ENCODE measurements around the gene MIEF1.

Gene MIEF1

GRCh38 chr22:39457198-39457555 lies 44.9 kb upstream of the MIEF1 start:
- no peak overlapping the region for H4K8ac ChIP-seq (ENCODE audit: low read depth, low read length)
- H3K9ac ChIP-seq (ENCODE audit: low read length), result peak overlapping the region; percentile 71
- peaks cover 11% of the 10 kb centered on the region for H3K4me1 ChIP-seq (ENCODE audit: control insufficient read depth, low read depth, low read length)
- no CpG with 5 or more reads among the region's 63 CpGs for WGBS (ENCODE audit: extremely low coverage, insufficient coverage, low lambda C conversion rate)
- no peak overlapping the region for H2BK15ac ChIP-seq (replicated peaks; ENCODE audit: low read depth)
- no peak overlapping the region for H3K23ac ChIP-seq (ENCODE audit: low read length)
- H2BK5ac ChIP-seq (ENCODE audit: low read length), result no peak overlapping the region
- H3K56ac ChIP-seq (ENCODE audit: low read length), result peak overlapping the region; percentile 90
- H2AK5ac ChIP-seq (ENCODE audit: low read length), result no peak overlapping the region
- H3K27me3 ChIP-seq (ENCODE audit: insufficient read depth, low read length, poor library complexity), result no peaks in the 10 kb centered on the region
- no peak overlapping the region for H4K5ac ChIP-seq (ENCODE audit: low read length)
- no peak overlapping the region for H3K4me2 ChIP-seq (ENCODE audit: low read length)
- H3K27ac ChIP-seq (ENCODE audit: low read depth, low read length), result no peak overlapping the region
- H3K4ac ChIP-seq (ENCODE audit: low read depth, low read length), result peak overlapping the region; percentile 66
- peak overlapping the region; percentile 16 for H2BK120ac ChIP-seq (ENCODE audit: low read depth, low read length)
- H3K79me2 ChIP-seq (ENCODE audit: control insufficient read depth, insufficient read depth, low read length), result peaks cover 1% of the 10 kb centered on the region
- no peaks in the 10 kb centered on the region for H3K79me1 ChIP-seq (ENCODE audit: low read length)
- peak overlapping the region; percentile 95 for H3K18ac ChIP-seq (ENCODE audit: low read length)
- H3K4me3 ChIP-seq (ENCODE audit: low read length), result no peak overlapping the region
- no peak for DNase-seq
- no peaks in the 10 kb centered on the region for H3K36me3 ChIP-seq (ENCODE audit: control insufficient read depth, insufficient read depth, low read length)

GRCh38 chr22:39457556-39458443 lies 44.3 kb upstream of the MIEF1 start:
- peak overlapping the region; percentile 95 for H3K18ac ChIP-seq (ENCODE audit: low read length)
- peak overlapping the region; percentile 79 for H3K4ac ChIP-seq (ENCODE audit: low read depth, low read length)
- DNase-seq, result no peak
- no peak overlapping the region for H2BK15ac ChIP-seq (replicated peaks; ENCODE audit: low read depth)
- H3K9ac ChIP-seq (ENCODE audit: low read length), result peak overlapping the region; percentile 71
- H4K8ac ChIP-seq (ENCODE audit: low read depth, low read length), result no peak overlapping the region
- no peak overlapping the region for H2BK5ac ChIP-seq (ENCODE audit: low read length)
- peaks cover 1% of the 10 kb centered on the region for H3K79me2 ChIP-seq (ENCODE audit: control insufficient read depth, insufficient read depth, low read length)
- peak overlapping the region; percentile 69 for H3K23ac ChIP-seq (ENCODE audit: low read length)
- no peaks in the 10 kb centered on the region for H3K79me1 ChIP-seq (ENCODE audit: low read length)
- H3K4me2 ChIP-seq (ENCODE audit: low read length), result peak overlapping the region; percentile 61
- peak overlapping the region; percentile 16 for H2BK120ac ChIP-seq (ENCODE audit: low read depth, low read length)
- H3K27ac ChIP-seq (ENCODE audit: low read depth, low read length), result no peak overlapping the region
- no CpG with 5 or more reads among the region's 83 CpGs for WGBS (ENCODE audit: extremely low coverage, insufficient coverage, low lambda C conversion rate)
- H3K36me3 ChIP-seq (ENCODE audit: control insufficient read depth, insufficient read depth, low read length), result no peaks in the 10 kb centered on the region
- no peak overlapping the region for H4K5ac ChIP-seq (ENCODE audit: low read length)
- peak overlapping the region; percentile 90 for H3K56ac ChIP-seq (ENCODE audit: low read length)
- peak overlapping the region; percentile 57 for H2AK5ac ChIP-seq (ENCODE audit: low read length)
- H3K27me3 ChIP-seq (ENCODE audit: insufficient read depth, low read length, poor library complexity), result no peaks in the 10 kb centered on the region
- H3K4me1 ChIP-seq (ENCODE audit: control insufficient read depth, low read depth, low read length), result peaks cover 10% of the 10 kb centered on the region
- H3K4me3 ChIP-seq (ENCODE audit: low read length), result peak overlapping the region; percentile 43

- H3K4me2 ChIP-seq (ENCODE audit: low read length), result peak overlapping the region; percentile 61
- no peak overlapping the region for H3K4ac ChIP-seq (ENCODE audit: low read depth, low read length)
- no peak overlapping the region for H2BK120ac ChIP-seq (ENCODE audit: low read depth, low read length)
- H3K23ac ChIP-seq (ENCODE audit: low read length), result no peak overlapping the region
- peaks cover 1% of the 10 kb centered on the region for H3K79me2 ChIP-seq (ENCODE audit: control insufficient read depth, insufficient read depth, low read length)
- H3K4me3 ChIP-seq (ENCODE audit: low read length), result peak overlapping the region; percentile 43
- H4K8ac ChIP-seq (ENCODE audit: low read depth, low read length), result no peak overlapping the region
- peak overlapping the region; percentile 71 for H3K9ac ChIP-seq (ENCODE audit: low read length)
- peak overlapping the region; percentile 57 for H2AK5ac ChIP-seq (ENCODE audit: low read length)
- H3K79me1 ChIP-seq (ENCODE audit: low read length), result peaks cover 2% of the 10 kb centered on the region
- no peak overlapping the region for H4K5ac ChIP-seq (ENCODE audit: low read length)
- peak overlapping the region; percentile 90 for H3K56ac ChIP-seq (ENCODE audit: low read length)
- H2BK5ac ChIP-seq (ENCODE audit: low read length), result no peak overlapping the region
- no peaks in the 10 kb centered on the region for H3K36me3 ChIP-seq (ENCODE audit: control insufficient read depth, insufficient read depth, low read length)
- DNase-seq, result no peak
- peaks cover 10% of the 10 kb centered on the region for H3K4me1 ChIP-seq (ENCODE audit: control insufficient read depth, low read depth, low read length)
- H3K27ac ChIP-seq (ENCODE audit: low read depth, low read length), result no peak overlapping the region
- H3K27me3 ChIP-seq (ENCODE audit: insufficient read depth, low read length, poor library complexity), result no peaks in the 10 kb centered on the region
- H3K18ac ChIP-seq (ENCODE audit: low read length), result peak overlapping the region; percentile 95
- WGBS (ENCODE audit: extremely low coverage, insufficient coverage, low lambda C conversion rate), result no CpG with 5 or more reads among the region's 10 CpGs
- H2BK15ac ChIP-seq (replicated peaks; ENCODE audit: low read depth), result no peak overlapping the region
These were observed 43.5 kb upstream of the MIEF1 start for GRCh38 chr22:39458444-39459083.

DNA sequence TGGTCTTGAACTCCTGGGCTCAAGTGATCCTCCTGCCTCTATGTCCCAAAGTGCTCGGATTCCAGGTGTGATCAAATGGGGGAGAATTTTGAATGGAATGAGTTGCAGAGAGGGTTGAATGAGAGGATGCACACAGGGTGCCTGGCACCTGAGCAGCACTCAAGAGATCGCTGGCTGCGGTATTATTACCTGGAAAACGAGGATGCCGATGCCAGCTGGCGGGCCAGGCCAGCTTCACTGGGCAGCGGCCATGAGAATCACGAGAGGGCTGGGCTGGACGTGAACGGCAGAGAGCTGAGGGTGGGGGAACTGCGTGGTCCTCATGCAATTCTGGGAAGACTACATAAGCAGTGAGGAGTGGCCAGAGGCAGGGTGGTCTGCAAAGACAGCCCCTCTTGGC lies 42.4 kb upstream of the MIEF1 start:
- Histone ChIP-seq H3K4me1 (ENCODE audit: control insufficient read depth, low read depth, low read length) (peaks cover 6% of the 10 kb centered on the region), H3K9ac (ENCODE audit: low read length) (no peak overlapping the region), H2AK5ac (ENCODE audit: low read length) (no peak overlapping the region), H2BK15ac (replicated peaks; ENCODE audit: low read depth) (no peak overlapping the region), H3K18ac (ENCODE audit: low read length) (no peak overlapping the region), H3K4ac (ENCODE audit: low read depth, low read length) (no peak overlapping the region), H3K4me2 (ENCODE audit: low read length) (no peak overlapping the region), H3K23ac (ENCODE audit: low read length) (no peak overlapping the region), H2BK120ac (ENCODE audit: low read depth, low read length) (no peak overlapping the region), H3K27me3 (ENCODE audit: insufficient read depth, low read length, poor library complexity) (no peaks in the 10 kb centered on the region), H3K27ac (ENCODE audit: low read depth, low read length) (no peak overlapping the region), H3K36me3 (ENCODE audit: control insufficient read depth, insufficient read depth, low read length) (no peaks in the 10 kb centered on the region), H3K4me3 (ENCODE audit: low read length) (no peak overlapping the region), H2BK5ac (ENCODE audit: low read length) (no peak overlapping the region), H3K79me2 (ENCODE audit: control insufficient read depth, insufficient read depth, low read length) (peaks cover 1% of the 10 kb centered on the region), H3K56ac (ENCODE audit: low read length) (no peak overlapping the region), H4K8ac (ENCODE audit: low read depth, low read length) (no peak overlapping the region), H3K79me1 (ENCODE audit: low read length) (peaks cover 4% of the 10 kb centered on the region), H4K5ac (ENCODE audit: low read length) (no peak overlapping the region)
- DNase-seq, result no peak
- WGBS (ENCODE audit: extremely low coverage, insufficient coverage, low lambda C conversion rate), result no CpG with 5 or more reads among the region's 11 CpGs

DNA sequence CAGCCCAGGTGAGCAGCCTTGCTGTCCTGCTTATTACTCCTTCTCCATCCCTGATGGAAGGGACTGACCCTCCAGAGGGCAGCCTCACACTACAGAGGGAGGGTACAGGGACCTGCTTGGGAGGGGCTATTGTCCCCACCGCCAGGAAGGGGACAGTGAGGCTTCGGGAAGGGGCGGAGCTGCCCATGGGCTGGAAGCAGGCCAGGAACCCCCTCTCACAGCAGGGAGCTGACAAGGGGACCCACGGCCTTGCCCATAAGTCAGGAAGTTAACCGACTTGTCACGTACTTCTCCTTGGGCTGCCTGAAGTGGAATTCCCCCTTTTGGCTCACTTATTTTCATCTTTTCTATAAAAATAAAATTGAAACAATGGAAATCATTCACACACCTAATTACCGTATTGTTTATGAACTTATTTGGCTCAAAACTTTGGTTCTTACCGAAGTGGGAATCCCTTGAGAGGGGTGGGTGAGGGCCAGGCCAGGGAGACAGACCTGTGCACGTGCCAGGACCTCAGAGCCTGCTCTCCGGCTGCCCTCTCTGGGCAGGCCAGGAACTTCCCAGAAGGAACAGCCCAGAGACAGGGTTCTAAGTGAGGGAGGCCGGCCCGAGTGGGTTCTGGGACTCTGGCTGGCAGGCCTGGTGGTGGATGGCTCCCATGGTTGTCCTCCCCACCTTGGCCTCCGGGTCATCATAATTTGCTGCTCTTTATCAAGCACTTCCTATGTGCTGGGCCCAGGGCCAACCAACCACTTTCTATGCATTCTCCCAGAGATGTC lies 39.5 kb upstream of the MIEF1 start:
- no peak overlapping the region for H3K4ac ChIP-seq (ENCODE audit: low read depth, low read length)
- H4K8ac ChIP-seq (ENCODE audit: low read depth, low read length), result no peak overlapping the region
- H3K27ac ChIP-seq (ENCODE audit: low read depth, low read length), result no peak overlapping the region
- no peak overlapping the region for H3K56ac ChIP-seq (ENCODE audit: low read length)
- H3K4me1 ChIP-seq (ENCODE audit: control insufficient read depth, low read depth, low read length), result peaks cover 3% of the 10 kb centered on the region
- H3K9ac ChIP-seq (ENCODE audit: low read length), result peak overlapping the region; percentile 11
- no peak overlapping the region for H3K23ac ChIP-seq (ENCODE audit: low read length)
- H3K79me1 ChIP-seq (ENCODE audit: low read length), result peaks cover 4% of the 10 kb centered on the region
- H2BK15ac ChIP-seq (replicated peaks; ENCODE audit: low read depth), result no peak overlapping the region
- WGBS (ENCODE audit: extremely low coverage, insufficient coverage, low lambda C conversion rate), result no CpG with 5 or more reads among the region's 13 CpGs
- H4K5ac ChIP-seq (ENCODE audit: low read length), result no peak overlapping the region
- H3K4me3 ChIP-seq (ENCODE audit: low read length), result no peak overlapping the region
- H2BK120ac ChIP-seq (ENCODE audit: low read depth, low read length), result no peak overlapping the region
- no peak overlapping the region for H2BK5ac ChIP-seq (ENCODE audit: low read length)
- H3K27me3 ChIP-seq (ENCODE audit: insufficient read depth, low read length, poor library complexity), result no peaks in the 10 kb centered on the region
- H2AK5ac ChIP-seq (ENCODE audit: low read length), result no peak overlapping the region
- DNase-seq, result peak; percentile 84
- no peaks in the 10 kb centered on the region for H3K36me3 ChIP-seq (ENCODE audit: control insufficient read depth, insufficient read depth, low read length)
- no peak overlapping the region for H3K18ac ChIP-seq (ENCODE audit: low read length)
- peaks cover 1% of the 10 kb centered on the region for H3K79me2 ChIP-seq (ENCODE audit: control insufficient read depth, insufficient read depth, low read length)
- no peak overlapping the region for H3K4me2 ChIP-seq (ENCODE audit: low read length)

Data from mesendoderm (in vitro differentiated cells).